Fibroblast of lung (primary cell): Measurements from ENCODE around the gene EML4.
"Not testable (repeated sequence)": the region's sequence is repeated elsewhere in the genome, so short reads cannot be mapped to it uniquely, and the experiment has no call there.

Source experiments
- CTCF ChIP-seq, 2 donors: IDR thresholded peaks in 1 of 2; conservative IDR thresholded peaks in 1 of 2; 1 replicate in 1 of 2; 2 replicates in 1 of 2; pipeline ENCODE4 v1.5.1; 2011 to 2012; ENCODE audit warnings: low read length in 2 of 2, control low read depth in 1 of 2, inconsistent platforms in 1 of 2, low read depth in 1 of 2, mild to moderate bottlenecking in 1 of 2
- EZH2 ChIP-seq: IDR thresholded peaks from 2 replicates; pipeline ENCODE4 v1.5.1; 2012; ENCODE audit warnings: low read length, control low read depth, mild to moderate bottlenecking; ENCODE audit errors: missing control alignments

DNA sequence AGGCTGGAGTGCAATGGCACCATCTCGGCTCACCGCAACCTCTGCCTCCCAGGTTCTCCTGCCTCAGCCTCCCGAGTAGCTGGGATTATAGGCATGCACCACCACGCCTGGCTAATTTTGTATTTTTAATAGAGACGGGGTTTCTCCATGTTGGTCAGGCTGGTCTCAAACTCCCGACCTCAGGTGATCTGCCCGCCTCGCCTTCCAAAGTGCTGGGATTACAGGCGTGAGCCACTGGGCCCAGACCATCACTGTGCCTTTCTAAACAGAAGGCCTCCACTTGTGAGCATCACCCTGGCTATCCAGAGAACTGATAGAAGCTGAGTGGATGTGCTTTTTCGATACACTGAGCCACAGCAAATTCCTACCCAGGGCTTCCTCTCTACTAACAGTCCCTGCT is 38.3 kb upstream of the EML4 start:
- TF ChIP-seq CTCF (conservative IDR thresholded peaks at IDR 0.05 in 1 of 2, IDR thresholded peaks at IDR 0.05 in 1 of 2; ENCODE audit: low read depth in 1 of 2, low read length in 2 of 2); EZH2: not testable (repeated sequence)
